ENCODE data around the gene LPIN2.
A peak's percentile ranks its signal among the peaks of the same experiment; 100 is the strongest.
"Not testable (repeated sequence)": the region's sequence is repeated elsewhere in the genome, so short reads cannot be mapped to it uniquely, and the experiment has no call there.

Gene LPIN2

DNA sequence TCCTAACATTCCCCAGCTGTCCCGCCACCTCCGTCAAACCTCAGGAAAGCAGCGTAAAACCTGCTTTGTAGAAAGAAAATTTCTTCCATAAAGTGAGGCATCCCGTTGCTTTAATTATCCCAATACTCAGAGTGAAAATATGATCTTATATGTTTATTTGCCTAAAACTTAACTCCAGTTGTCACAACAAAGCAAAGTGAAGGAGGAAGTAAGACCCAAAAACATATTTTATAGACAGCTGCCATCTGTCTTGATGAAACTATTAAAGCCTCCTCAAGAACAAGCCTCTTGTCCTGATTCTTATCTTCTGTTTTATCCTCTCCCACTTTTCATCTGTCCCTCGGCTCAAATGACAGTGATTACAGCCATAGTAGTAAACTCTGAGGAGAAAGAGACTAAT, 28.9 kb upstream of the LPIN2 start:
- no peak for DNase-seq

GRCh38 chr18:3040881-3041280, 27.9 kb upstream of the LPIN2 start:
- no peak for DNase-seq

GRCh38 chr18:3040173-3040572, 27.2 kb upstream of the LPIN2 start:
- DNase-seq = no peak

DNA sequence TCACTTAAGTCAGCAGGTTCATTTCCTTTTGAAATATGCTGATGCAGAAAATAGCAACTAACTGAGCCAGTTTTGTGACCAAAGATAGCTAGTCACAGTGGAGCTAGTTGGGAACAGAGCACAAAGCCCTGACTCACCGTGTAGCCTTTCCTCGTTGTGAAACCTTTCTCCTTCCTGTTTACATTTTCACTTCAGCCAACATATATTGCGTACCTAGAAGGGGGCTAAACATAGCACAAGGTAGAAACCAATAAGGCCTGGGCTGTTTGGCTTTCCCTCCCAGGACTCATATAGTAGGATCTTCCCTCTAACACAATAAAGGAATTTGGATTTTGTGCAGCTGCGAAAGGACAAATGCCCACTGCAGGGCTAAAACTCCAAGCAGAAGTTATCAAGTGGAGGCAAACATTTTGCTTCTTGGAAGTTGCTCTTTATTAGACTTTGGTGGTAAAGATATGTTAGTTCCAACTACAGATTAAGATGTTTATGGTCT, 24.5 kb upstream of the LPIN2 start:
- peak; percentile 89 for DNase-seq

DNA sequence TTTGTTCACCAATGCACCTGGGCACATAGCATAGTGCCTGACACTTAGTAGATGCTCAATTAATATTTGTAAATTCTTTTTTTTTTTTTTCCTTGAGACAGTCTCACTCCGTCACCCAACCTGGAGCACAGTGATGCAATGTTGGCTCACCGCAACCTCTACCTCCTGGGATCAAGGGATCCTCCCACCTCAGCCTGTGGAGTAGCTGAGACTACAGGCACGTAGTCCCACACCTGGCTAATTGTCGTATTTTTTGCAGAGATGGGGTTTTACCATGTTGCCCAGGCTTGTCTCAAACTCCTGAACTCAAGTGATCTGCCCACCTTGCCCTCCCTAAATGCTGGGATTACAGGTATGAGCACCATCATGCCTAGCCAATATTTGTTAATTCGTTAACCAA, 23.2 kb upstream of the LPIN2 start:
- no peak for DNase-seq

GRCh38 chr18:3035635-3036034, 22.7 kb upstream of the LPIN2 start:
- DNase-seq = no peak

GRCh38 chr18:3032721-3033120, 19.8 kb upstream of the LPIN2 start:
- no peak for DNase-seq

- peak; percentile 72 for DNase-seq
These were observed 16.4 kb upstream of the LPIN2 start for GRCh38 chr18:3029215-3029952.

DNA sequence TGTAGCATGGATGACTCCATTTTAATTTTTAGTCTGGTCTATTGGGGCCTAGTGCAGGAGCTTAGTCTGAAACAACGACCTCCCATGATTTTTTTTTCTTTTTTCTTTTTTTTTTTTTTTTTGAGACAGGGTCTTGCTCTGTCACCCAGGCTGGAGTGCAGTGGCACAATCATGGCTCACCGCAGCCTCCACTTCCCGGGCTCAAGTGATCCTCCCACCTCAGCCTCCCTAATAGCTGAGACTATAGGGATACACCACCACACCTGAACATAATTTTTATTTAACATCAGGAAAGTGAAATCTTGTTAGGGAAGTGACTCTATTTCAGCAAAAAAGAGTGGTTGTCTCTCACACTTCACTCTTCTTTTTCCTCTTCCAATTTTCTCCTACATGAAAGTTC, 15.2 kb upstream of the LPIN2 start:
- DNase-seq = not testable (repeated sequence)

GRCh38 chr18:3027370-3027891, 14.5 kb upstream of the LPIN2 start:
- DNase-seq = no peak

DNA sequence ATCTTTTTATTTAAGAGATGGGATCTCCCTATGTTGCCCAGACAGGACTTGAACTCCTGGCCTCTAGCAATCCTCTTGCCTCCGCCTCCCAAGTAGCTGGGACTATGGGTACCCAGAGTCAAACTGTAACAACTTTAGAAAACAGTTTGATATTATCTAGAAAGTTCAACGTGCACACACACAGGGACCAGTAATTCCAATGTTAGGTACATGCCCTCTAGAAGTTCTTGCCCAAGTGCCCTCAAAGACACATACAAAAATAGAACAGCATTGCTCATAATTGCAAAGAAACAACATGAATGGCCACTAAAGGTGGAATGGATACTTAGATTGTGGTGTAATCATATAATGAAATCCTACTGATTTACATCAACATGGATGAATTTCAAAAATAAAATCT, 12.6 kb upstream of the LPIN2 start:
- DNase-seq = no peak

- DNase-seq = not testable (repeated sequence)
These were observed 10.7 kb upstream of the LPIN2 start for GRCh38 chr18:3023603-3024002.

GRCh38 chr18:3016585-3017297, 3.8 kb upstream of the LPIN2 start:
- DNase-seq = peak; percentile 77

GRCh38 chr18:3015851-3016250, 2.9 kb upstream of the LPIN2 start:
- no peak for DNase-seq

GRCh38 chr18:3015204-3015592, 2.3 kb upstream of the LPIN2 start:
- peak; percentile 74 for DNase-seq

- DNase-seq = peak; percentile 19
These were observed 1.7 kb upstream of the LPIN2 start for GRCh38 chr18:3014503-3015203.

DNA sequence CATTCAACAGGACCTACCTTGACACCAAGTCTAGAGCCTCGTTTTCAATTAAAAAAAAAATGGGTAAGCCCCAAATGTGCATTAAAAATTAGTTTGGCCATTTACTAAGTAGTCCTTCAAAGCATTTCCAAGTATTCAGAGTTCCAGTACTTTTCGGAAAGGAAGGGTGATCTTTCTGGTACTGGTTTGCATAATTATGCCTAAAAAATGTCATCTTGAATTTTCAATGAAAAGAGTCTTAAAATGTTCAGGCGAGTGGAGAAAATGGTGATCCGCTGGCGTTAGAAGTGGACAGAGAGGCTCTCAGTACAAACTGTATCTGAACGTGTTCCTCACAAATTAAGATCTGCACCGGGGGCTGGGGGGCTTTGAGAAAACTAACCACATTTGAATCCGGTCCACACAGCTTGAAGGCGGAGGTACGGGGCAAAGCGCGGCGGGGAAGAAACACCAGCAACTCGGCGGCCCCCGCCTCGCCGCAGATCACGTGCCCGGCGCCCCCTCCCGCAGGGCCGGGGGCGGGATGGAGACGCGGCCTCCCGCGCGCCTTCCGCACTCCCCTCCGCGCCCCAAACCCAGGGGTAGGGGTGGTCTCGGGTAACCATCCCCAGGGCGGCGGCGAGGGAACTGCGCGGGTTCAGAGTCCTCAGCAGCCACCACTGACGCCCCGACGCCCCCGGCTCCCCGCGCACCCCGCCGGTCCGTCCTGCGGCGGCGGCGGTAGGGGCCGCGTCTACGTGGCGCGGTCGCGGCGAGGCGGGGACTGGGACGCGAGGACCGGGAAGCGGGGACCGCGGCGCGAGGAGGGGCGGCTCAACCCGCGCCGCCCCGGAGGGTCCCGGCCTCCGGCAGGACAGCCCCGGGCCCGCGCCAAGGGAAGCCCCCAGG, 564 bp downstream of the LPIN2 start:
- peak; percentile 21 for DNase-seq

DNA sequence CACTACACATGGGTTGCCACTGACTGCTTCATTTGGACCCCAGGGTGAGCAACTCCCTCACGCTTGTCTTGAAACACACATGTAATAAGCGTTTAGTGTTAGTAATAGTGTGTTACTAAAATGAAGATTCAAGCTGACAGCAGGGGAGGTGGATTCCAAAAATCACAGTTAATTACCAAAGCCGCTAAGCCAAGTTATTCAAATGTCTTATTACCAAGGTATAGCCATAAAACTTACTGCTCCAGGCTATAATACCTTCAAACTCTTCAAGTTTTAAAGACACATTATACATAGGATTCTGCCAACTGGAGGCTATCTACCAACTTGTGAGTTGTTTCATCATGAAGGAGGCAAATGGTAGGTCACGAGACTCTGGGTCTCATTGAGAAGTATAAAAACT, 2.9 kb downstream of the LPIN2 start:
- DNase-seq = no peak

DNA sequence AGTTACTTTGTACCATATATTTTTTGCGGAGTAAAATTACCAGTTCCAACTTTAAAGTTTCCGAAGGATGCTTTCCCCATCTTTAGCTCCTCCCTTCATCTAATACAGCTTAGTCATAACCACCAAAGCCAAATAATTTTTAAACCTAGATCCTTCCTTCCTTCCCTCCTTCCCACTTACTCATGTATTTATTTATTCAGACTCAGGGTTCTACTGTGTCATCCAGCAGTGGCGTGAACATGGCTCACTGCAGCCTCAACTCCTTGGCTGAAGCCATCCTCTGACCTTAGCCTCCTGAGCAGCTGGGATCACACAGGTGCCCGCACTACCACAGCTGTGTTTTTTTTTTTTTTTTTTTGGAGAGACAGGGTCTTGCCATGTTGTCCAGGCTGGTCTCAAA, 4.4 kb downstream of the LPIN2 start:
- peak; percentile 38 for DNase-seq

DNA sequence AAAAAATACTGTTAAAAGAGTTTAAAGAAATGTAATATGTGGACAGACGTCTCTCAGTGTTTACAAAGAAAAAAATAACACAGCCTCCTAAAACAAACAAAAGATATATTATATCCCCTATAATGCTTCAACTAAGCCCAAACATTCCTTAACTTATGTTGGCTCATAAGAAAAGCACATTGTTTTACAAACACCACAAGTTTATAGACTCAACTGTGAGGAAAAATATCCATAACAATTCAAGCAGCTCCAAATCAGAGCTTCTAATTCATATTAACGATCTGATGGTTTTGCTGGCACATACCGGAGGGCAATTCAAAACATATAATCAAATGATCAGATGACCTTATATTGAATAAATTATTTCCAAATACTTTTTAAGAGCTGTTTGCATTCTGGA, 5.5 kb downstream of the LPIN2 start:
- DNase-seq = no peak

DNA sequence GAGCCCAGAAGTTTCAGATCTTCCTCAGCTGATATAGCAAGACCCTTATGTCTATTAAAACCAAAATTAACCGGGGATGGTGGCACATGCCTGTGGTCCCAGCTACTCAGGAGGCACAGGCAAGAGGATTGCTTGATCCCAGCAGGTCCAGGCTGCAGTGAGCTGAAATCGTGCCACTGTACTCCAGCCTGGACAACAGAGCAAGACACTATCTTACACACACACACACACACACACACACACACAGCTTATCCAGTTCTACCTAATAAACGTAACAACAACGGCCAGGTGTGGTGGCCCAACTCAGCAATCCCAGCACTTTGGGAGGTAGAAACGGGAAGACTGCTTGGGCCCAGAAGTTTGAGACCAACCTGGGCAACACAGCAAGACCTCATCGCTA, 7.5 kb downstream of the LPIN2 start:
- DNase-seq = no peak

DNA sequence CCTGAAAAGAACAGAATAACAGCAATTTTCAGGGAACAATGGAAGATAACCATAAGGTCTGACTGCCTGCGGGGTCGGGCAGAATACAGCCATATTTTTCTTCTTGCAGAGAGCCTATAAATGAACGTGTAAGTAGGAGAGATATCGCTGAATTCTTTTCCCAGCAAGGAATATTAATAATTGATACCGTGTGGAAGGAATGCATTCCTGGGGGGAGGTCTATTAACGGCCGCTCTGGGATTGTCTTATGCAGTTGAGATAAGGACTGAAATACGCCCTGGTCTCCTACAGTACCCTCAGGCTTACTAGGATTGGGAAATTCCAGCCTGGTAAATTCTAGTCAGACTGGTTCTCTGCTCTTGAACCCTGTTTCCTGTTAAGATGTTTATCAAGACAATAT, 9.2 kb downstream of the LPIN2 start:
- not testable (repeated sequence) for DNase-seq

- DNase-seq = no peak
These were observed 10.2 kb downstream of the LPIN2 start for GRCh38 chr18:3002732-3003131.
